Activated CD4-positive, CD25-positive, alpha-beta regulatory T cell treated with anti-CD3 and anti-CD28 coated beads, Interleukin-2, amount 50 U/mL, for 16 hours (primary cell): ENCODE data around the gene PARD3.

ENCODE experiments used
- DNase-seq: peaks from one replicate; pipeline ENCODE4 v3.0.0-alpha.2; 2020; ENCODE audit warnings: low read depth, low spot score

Gene PARD3

GRCh38 chr10:34163075-34163905, 651.8 kb downstream of the PARD3 start:
- DNase-seq = no peak

- DNase-seq = no peak
These were observed 653.2 kb downstream of the PARD3 start for GRCh38 chr10:34161777-34162370.

- DNase-seq = no peak
These were observed 654.5 kb downstream of the PARD3 start for GRCh38 chr10:34160595-34160994.

- no peak for DNase-seq
These were observed 657.6 kb downstream of the PARD3 start for GRCh38 chr10:34157501-34157900.

- no peak for DNase-seq
These were observed 658.2 kb downstream of the PARD3 start for GRCh38 chr10:34156781-34157425.

- no peak for DNase-seq
These were observed 659.3 kb downstream of the PARD3 start for GRCh38 chr10:34155812-34156211.

GRCh38 chr10:34154383-34154900, 660.7 kb downstream of the PARD3 start:
- DNase-seq = no peak

- DNase-seq = no peak
These were observed 661.3 kb downstream of the PARD3 start for GRCh38 chr10:34153663-34154382.

GRCh38 chr10:34152434-34152833, 662.7 kb downstream of the PARD3 start:
- DNase-seq = no peak

GRCh38 chr10:34151931-34152330, 663.2 kb downstream of the PARD3 start:
- DNase-seq = no peak

- no peak for DNase-seq
These were observed 663.6 kb downstream of the PARD3 start for GRCh38 chr10:34151481-34151880.

GRCh38 chr10:34150103-34150502, 665.0 kb downstream of the PARD3 start:
- no peak for DNase-seq

GRCh38 chr10:34148305-34148657, 666.8 kb downstream of the PARD3 start:
- DNase-seq = no peak

GRCh38 chr10:34147641-34148304, 667.3 kb downstream of the PARD3 start:
- DNase-seq = no peak

GRCh38 chr10:34145715-34146114, 669.4 kb downstream of the PARD3 start:
- DNase-seq = no peak

GRCh38 chr10:34143466-34143865, 671.6 kb downstream of the PARD3 start:
- no peak for DNase-seq

GRCh38 chr10:34141032-34141680, 673.9 kb downstream of the PARD3 start:
- DNase-seq = no peak

GRCh38 chr10:34139559-34139958, 675.5 kb downstream of the PARD3 start:
- DNase-seq = no peak

- no peak for DNase-seq
These were observed 677.1 kb downstream of the PARD3 start for GRCh38 chr10:34137955-34138354.

- DNase-seq = no peak
These were observed 677.9 kb downstream of the PARD3 start for GRCh38 chr10:34137201-34137600.

GRCh38 chr10:34135515-34135914, 679.6 kb downstream of the PARD3 start:
- no peak for DNase-seq
